Brain pericyte (primary cell): ENCODE results near the gene PI4K2A.

Source experiments
- DNase-seq: peaks from one replicate; pipeline ENCODE4 v3.0.0-alpha.2; 2012; ENCODE audit warnings: low read depth, low spot score

PI4K2A gene

DNA sequence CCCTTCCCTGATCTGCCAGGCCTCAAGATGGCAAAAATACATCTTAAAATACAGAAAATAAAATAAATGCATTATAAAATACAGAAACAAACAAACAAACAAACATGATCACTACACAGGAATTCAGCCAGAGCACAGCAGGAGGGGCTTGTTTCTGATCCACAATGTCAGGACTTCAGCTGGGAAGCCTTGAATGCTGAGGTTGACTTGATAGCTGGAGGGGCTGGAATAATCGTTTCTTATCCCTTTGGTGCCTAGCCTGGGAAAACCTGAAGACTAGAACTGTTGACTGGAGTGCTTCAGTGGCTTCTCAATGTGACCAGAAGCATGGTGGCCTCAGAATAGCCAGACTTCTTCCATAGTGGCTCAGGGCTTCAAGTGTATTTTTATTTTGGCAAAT, 63.9 kb downstream of the PI4K2A start:
- no peak for DNase-seq

DNA sequence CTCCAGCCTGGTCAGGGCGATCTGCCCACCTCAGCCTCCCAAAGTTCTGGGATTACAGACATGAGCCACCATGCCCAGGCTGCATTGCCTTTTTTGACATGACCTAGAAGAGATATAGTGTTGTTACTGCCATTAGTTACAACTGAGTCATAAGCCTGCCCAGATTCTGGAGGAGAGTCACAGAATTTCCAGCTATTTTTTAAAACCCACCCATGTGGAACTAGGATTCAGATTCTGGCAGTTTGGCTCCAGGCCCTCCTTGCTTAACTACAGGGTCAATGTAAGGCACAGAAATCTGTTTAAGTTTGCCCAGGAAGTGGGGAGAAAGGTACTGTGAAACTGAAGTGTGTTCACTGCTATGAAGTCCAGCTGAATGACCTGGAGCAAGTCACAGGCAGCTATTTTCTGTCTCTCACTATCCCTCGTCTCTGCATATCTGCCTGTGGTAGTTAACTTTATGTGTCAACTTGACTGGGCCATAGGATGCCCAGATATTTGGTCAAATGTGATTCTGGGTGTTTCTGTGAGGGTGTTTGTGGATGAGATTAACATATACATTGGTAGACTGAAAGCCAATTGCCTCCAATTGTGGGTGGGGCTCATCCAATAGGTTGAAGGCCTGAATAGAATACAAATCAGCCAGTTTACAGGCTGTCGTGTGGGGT, 64.7 kb downstream of the PI4K2A start:
- no peak for DNase-seq

DNA sequence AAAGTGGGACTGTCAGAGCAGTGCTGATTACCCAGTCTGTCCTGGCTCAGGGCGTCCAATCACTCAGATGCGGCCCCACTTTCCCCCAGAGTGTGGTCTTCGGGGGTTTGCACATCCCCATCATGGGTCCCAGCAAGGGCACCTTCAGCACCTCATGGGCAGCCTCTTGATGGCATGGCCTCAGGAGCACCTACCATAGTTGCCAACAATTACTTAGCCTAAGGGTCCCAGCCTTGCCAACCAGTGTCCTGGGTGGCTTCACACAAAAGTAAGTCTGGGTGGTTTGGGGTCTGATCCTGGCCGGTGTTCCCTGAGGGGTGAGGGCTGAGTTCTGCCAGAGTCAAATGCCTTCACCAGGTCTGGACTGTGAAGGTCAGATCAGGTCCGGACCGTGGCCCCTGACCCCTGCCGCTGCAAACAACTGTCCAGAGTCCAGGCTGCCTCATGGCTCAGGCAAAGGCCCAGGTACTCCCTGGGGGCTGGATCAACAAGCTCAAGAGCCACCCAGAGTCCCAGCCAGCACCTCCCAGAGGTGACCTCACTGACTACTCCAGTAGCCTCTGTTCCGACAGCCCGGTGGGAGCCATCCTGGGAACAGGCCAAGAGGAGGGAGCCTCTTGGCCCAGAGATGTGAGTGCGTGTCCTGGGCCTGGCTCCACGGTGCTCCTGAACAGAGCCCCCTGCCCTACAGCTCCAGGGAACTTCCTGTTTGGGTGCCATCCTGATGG, 66.8 kb downstream of the PI4K2A start:
- no peak for DNase-seq

DNA sequence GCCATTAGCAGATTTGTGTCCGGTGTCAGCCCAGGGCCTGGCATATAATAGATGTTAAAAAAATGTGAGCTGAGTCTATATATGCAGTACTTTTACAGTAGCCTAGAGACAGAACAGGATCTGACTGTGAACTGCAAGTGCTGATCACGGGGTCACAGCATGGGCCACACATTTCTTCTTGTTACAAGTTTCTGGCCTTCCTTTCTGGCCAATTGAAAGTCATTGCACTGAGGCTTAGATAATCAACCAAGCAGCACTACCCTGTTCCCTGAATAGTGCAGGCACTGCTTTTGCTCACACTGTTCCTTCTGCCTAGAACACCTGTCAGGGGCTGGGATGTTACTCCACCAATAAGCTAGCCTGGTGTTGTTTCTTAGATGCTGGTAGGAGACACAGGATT, 67.7 kb downstream of the PI4K2A start:
- no peak for DNase-seq

DNA sequence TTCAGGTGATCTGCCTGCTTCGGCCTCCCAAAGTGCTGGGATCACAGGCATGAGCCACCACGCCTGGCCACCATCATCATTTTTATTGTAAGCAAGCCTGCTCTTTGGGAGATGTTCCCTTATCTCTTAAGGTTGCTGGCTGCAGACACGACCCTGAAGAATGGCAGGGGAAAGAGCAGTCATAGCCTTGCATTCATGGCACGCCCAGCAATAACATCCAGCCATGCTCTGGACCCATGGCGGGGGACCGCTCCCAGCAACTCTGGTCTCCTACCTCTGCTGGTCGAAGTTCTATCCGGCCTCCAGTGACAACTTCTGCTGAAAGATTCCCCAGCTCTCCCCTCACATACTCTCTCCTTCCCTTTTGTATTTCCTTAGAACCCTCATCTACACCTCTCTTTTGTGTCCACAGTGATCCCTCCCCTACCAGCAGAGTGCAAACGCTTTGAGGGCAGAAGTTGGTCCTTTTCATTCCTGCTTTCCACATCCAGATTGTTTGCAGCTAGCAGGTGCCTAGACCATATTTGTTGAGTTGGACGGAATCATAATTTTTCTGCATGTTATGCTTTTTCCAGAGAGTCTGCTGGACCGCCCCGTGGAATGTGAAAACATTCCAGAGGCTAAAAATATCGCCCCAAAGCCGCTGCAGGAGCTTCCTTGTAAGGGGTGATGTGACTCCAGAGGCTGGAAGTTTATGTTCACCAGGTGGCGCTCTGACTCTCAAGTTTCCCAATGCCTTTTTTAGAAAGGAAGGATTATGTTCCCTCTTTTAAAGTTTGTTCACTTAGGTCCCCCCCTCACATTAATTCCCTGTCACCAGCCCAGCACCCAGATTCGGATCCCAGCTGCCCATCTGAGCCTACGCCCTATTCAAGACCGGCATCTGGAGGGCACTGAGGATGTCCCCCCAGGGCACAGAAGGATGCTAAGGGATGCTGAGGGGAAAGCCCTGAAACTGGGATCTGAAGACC, 68.8 kb downstream of the PI4K2A start:
- DNase-seq = no peak

DNA sequence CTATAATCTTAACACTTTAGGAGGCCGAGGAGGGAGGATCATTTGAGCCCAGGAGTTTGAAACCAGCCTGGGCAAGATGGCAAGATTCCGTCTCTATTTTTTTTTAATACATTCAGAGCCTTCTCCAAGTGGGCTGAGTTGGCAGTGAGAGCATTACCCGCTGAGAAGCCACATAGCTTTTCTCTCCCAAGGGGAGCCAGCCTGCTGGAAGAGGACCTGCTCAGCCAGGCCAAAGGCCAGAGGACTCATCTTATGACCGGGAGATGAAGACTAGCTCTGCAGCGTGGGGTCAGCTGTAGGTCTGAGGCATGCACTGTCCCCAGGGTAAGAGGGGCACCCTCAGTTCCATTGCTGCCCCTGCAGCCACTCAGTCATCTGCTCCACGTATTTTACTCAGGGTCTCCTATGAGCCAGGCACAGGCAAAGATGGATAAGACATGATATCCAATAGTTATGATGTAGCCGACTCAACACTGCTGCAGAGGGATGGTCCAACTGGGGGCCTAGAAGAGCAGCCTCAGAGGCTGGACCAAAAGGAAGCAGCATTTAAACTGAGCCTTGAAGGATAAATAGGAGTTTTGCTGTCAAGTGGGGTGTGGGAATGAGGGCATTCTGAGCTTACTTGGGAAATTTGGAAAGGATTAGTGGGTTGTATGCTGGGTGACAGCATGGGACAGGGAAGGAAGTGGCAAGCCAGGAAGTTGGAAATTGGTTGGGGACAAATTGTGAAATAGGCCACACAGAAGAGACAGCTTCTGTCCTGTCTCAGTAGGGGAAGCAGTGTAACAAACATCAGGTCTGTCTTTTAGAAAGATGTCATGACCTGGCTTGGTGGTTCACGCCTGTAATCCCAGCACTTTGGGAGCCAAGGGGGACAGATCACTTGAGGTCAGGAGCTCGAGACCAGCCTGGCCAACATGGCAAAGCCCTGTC, 71.4 kb downstream of the PI4K2A start:
- no peak for DNase-seq

DNA sequence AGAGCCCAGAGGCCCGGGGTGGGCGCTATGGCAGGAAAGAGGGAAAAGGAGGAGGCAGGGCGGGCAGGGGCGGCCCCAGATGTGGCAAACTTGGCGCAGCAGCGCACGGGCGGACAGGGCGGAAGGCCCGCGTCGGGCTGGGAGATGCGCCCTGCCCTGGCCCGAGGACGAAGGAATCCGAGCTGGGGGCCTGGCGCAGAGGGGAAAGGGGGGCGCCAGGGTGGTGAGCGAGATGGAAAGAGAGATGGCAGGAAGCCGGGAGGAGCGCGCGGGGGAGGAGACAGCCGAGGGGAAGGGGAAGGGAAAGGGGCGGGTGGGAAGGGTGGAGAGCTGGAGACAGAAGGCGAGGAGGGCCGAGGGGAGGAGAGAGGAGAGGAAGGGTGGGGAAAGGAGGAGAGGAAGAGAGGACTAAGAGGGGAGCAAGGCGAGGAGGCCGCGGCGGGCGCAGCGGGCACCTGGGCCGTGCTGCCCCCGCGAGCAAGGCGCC, 72.9 kb downstream of the PI4K2A start, which contains the start of gene MARVELD1:
TSS of gene MARVELD1 (plus strand) at position 392 of the 487 bp plus-strand sequence. CDS start 147 bp downstream, outside the sequence.
- DNase-seq = no peak

DNA sequence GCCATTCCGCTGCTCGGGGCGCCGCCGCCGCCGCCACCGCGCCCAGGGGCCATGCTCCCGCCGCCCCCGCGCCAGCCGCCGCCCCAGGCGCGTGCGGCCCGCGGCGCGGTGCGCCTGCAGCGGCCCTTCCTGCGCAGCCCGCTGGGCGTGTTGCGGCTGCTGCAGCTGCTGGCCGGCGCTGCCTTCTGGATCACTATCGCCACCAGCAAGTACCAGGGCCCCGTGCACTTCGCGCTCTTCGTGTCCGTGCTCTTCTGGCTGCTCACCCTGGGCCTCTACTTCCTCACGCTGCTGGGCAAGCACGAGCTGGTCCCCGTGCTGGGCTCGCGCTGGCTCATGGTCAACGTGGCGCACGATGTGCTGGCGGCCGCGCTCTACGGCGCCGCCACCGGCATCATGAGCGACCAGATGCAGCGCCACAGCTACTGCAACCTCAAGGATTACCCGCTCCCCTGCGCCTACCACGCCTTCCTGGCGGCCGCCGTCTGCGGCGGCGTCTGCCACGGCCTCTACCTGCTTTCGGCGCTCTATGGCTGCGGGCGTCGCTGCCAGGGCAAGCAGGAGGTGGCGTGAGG, 73.4 kb downstream of the PI4K2A start:
- peak; percentile 53 for DNase-seq

DNA sequence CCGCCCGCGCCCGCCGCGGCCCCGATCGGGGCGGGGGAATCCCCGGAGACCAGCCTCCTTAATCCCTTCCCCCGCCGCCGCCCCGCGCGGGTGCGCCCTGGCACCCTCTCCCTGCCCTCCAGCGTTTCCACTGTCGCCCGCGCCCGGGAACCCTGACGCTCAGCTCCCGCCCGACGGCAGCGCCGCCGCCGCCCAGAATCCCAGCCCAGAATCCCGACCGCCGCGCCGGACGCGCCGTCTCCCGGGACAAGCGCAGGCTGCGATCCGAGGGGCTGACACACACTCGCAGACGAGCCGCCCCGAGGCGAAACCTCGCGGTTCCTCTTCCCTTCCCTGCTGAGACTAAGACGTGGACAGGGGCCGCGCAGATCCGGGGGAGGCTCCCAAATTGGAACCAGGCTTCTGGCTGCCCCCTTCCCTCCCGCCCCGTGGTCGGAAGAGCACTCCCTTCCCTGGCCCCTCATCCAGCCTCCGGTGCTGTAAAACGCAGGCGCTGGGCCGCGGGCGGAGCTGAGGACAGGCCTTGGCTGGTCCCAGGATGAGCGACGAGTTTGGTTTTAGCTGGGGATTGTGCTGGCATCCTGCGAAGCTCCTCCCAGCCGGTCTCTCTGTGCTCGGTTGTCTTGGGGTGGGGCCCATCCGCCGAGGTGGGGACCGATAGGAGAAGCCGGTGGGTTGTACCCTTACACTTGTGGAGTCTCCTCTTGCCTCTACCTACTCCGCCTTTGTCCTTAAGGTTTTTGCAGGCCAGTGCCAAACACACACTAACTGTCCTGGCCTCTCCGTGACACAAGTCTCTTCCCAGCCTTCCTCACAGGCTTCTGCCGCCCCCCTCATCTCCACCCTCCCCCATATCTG, 74.2 kb downstream of the PI4K2A start:
- no peak for DNase-seq

DNA sequence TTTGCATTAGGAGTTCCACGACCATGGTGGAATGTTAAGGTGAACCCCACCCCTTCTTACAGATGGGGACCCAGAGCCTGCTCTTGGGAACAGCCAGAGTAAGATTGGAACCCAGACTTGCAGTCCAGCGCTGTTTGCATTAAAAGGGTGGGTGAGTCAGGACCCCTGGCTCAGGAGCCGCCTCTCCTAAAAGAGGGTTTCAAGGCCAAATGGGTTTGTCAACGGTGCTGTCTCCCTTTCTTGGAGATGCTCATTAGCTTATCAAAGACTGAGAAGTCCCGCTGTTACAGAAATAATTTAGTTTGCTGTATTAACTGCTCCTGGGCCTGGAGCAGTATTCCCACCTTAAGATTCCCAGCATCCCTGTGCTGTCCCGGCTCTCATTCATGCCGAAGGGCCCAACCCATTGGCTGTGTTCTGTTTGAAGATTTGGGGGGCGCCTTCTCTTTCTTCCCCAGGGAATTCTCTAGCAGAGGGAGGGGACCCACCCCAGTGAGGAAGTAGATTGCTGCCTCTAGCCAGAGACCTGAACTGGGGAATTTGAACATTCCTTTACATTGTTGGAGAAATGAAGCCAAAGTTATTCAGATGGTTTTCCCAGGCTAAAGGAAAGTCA, 74.9 kb downstream of the PI4K2A start:
- DNase-seq = no peak

DNA sequence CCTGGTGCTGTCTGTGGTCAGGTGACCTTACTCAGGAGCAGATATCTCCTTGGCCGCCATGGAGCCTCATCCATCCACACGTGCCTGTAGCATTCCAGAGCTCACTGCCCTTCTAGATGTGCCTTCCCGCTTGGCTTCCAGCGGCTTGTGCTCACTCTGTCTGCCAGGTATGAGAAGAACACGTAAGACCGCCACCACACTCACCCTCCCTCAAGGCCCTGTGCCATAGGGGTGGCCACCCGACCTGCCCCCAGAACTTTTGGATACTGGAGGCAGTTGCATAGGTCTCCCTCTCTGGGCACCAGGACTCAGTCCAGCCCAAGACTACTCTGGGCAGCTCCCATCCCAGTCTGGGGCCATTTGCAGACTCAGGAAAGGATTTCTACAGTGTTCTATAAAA, 77.2 kb downstream of the PI4K2A start:
- DNase-seq = no peak

DNA sequence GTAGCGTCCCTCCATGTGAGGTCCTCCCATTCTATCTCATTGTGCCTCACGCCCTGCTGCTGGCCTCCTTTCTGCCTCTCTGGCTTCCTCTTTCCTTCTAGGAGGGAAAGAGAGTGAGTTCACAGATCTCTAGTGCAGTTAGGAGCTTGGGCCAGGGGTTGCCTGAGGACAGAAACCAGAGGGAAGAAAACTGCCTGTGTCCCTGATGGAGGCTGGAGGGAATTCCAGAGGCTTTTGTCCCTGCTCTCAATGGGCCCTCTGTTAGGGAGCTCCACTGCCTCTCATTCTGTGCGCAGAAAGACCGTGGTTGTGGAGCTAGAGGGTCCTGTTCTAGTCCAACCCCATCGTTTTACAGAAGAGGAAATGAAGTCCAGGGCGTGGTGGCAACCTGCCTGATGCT, 77.7 kb downstream of the PI4K2A start:
- no peak for DNase-seq

DNA sequence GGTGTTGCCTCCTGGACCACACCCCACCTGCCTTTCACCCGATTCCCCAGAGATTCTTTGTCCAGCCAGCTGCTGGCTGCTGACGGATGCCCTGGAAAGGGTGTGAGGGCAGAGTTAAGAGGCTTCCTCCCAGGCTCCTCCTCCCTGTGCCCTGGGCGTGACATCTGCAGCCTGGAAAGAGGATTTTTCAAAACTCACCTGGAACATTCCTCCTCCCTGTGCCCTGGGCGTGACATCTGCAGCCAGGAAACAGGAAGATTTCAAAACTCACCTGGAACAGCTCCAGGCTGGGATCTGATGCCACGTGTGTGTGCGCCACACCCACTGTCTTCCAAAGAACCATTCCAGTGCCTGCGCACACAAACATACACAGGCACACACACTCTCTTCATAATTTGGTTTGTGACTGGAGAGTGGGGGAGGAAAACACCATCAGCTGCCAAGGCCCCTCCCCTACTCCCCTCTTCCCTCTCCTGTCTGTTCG, 78.2 kb downstream of the PI4K2A start:
- DNase-seq = no peak

DNA sequence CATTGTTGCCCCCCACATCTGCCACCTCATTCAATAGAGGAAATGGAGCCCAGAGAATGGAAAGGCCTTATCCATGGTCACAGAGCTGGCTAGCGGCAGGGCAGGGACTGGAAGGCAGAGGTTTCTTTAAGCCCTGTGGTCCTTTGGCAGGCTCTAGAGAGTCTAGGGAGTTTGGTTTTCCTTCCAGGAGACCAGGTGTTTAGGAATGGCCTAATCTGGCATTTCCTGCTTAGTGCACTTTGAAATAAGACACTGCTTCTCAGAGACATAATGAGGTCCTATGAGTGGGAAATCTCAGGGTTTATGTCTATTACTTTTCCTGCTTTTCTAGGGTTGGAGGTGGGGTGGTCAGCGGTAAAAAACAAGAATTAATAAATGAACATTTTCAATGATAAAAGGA, 79.1 kb downstream of the PI4K2A start:
- DNase-seq = no peak

DNA sequence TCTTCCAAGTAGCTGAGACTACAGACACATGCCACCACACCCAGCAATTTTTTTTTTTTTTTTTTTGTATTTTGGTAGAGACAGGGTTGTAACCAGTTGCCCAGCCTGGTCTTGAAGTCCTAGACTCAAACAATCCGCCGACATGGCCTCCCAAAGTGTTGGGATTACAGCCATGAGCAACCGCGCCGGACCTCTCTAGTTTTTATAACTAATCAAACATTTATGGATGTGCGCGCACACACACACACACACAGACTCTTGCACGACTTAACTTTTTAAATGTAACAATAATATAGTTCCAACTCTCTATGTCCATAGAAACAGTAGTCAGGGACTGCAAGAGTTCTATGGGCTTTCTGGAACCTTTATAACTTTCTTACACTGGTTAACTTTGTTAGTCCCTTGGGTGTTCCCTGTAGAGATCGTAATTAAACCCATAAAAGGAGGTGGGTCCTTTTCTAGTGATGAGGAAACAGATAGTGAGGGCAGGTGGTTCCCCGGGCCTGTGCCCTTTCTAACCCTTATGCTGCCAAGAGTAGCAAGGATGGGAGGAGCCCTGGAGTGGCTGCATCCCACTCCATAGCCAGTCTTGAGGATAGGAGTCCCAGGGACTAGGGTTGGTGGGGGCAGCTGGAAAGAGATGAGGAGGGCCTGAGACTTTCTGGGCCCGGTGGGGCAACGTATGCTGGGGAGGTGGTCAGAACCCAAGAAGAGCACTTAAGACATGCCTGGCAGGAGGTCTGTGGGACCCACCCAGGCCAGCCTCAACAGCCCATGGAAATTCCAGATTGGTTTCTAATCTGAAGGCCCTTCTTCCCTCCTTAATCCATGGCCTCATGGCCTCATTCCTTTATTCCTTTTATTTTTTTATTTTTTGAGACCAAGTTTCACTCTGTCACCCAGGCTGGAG, 81.7 kb downstream of the PI4K2A start:
- DNase-seq = no peak

DNA sequence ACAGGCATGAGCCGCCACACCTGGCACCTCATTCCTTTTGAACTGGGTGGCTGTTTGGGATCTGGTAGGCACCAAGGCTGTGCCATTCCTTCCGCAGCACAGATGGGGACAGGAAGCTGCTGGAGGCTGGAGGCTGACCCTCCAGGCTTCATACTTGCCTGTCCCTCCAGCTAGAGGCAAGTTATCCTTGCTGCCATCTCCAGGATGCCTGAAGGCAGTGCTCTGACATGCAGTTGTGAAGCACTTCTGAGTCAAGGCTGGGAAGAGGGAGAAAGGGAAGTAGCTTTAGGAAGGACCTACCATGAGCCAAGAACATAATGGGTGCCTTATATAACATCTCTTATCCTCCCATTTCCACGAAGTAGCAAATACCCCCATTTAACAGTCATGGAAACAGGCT, 82.5 kb downstream of the PI4K2A start:
- no peak for DNase-seq

DNA sequence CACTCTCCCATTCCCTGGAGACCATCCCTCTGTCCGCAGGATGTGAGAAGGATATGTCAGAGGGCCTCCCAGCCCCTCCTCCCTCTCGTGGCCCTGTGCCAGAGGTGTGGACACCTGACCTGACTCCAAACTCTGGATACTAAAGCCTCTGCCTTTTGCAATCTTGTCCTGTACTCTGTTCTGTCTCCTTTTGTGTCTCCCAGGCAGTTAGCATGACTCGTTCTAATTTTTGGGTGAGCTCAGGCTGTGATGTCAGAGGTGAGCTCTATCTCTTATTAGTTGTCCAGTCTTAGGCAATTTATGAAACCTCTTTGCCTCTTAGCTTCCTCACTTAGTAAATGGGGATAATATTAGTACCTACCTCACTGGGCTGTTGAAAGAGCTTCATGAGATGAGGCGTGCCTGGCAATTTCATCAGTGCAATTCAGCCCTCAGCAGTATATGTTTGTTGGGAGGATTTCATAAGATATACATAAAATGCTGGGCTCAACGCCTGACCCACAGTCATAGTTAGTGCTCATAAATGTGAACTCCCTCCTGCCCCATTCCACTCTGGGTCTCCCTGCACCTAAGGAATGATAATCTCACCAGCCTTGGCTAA, 84.0 kb downstream of the PI4K2A start:
- DNase-seq = no peak
